ENCODE measurements around the gene AIFM3.

GRCh38 chr22:20931126-20931654 lies 35.9 kb upstream of the AIFM3 start:
- TF ChIP-seq POLR2A (IDR thresholded peaks at IDR 0.05) (no peak), CTCF (IDR thresholded peaks at IDR 0.05) (no peak)

Measured in thyroid gland (tissue), 4 donors.